Endothelial cell of hepatic sinusoid (primary cell): Measurements from ENCODE around the gene CLDND2.

ENCODE experiments used
- in situ Hi-C: cut with HindIII; loops from 2 replicates; pipeline ENCODE4 v1.10.0; 2017; ENCODE audit warnings: low sequenced_read_pairs

CLDND2 gene

GRCh38 chr19:51386882-51387520, 18.2 kb upstream of the CLDND2 start:
- in situ Hi-C loops = no loop called here

GRCh38 chr19:51382004-51382403, 13.2 kb upstream of the CLDND2 start:
- in situ Hi-C loops = no loop called here

DNA sequence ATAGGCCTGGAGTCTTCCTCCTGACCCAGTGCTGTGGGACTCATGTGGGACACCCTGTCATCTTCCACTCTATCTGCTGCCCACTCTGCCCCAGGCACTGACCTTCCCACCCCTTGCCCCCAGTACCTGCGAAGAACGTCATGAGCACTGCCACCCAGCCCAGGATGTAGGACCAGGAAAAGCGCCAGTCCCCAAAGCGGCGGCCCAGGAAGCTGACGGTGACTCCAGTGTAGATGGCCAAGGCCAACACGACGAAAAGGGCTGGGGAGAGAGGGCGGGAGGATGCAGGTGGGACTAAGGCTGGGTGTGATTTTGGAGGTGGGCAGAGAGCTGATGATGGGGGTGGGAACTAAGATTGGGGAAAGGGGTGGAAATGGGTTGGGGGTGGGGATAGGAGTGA, 11.6 kb upstream of the CLDND2 start:
- in situ Hi-C loops = no loop called here

DNA sequence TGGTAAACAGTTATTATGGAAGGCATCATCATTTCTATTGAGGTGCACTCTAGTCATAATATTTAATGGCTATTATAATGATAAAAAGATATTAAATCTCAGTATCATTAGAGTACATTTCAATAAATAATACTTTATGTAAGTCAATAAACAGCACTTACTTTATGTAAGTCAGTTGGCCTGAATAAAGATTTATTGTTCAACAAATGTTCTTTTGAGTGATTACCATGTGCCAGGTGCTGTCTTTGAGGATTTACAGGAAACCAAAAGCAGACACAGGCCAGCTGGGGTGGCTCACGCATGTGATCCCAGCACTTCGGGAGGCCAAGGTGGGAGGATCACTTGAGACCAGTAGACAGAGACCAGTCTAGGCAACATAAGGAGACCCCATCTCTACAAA, 8.6 kb upstream of the CLDND2 start:
- in situ Hi-C loops = no loop called here

DNA sequence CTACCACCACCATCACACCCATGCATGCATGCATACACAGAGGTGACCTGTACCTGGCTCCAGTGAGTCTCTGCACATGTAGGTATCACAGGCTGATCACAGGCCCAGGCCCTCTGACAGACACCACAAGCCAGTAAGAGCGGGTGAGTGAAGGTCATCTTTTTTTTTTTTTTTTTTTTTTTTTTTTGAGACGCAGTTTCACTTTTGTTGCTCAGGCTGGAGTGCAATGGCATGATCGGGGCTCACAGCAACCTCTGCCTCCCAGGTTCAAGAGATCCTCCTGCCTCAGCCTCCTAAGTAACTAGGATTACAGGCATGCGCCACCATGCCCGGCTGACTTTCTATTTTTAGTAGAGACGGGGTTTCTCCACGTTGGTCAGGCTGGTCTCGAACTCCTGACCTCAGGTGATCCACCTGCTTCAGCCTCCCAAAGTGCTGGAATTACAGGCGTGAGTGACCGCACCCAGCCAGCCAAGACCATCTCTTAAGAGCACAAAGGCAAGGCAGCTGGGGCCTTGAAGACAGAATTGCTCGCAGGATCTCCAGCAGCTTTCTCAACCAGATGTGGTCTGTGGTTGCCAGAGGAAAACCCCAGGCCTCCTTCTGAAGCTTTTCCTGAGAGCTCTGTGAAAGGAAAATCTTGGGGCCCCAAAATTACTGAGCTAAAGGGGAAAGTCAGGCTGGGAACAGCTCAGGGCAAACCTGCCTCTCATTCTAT, 6.9 kb upstream of the CLDND2 start:
- in situ Hi-C loops = no loop called here

- in situ Hi-C loops = no loop called here
Measured at GRCh38 chr19:51372649-51373504, 4.1 kb upstream of the CLDND2 start, which contains the start of gene NKG7. Gene NKG7 (minus strand): TSS chr19:51372654. CDS start chr19:51372535, 119 bp downstream.

GRCh38 chr19:51372021-51372648, 3.3 kb upstream of the CLDND2 start:
- in situ Hi-C loops = no loop called here

GRCh38 chr19:51371186-51371690, 2.4 kb upstream of the CLDND2 start:
- in situ Hi-C loops = no loop called here

GRCh38 chr19:51370230-51370629, 1.4 kb upstream of the CLDND2 start:
- in situ Hi-C loops = no loop called here

GRCh38 chr19:51367565-51368365, 1.0 kb downstream of the CLDND2 start:
- in situ Hi-C loops = no loop called here

GRCh38 chr19:51367255-51367564, 1.6 kb downstream of the CLDND2 start:
- in situ Hi-C loops = no loop called here

GRCh38 chr19:51366389-51367254, 2.2 kb downstream of the CLDND2 start:
- in situ Hi-C loops = no loop called here

GRCh38 chr19:51365965-51366388, 2.8 kb downstream of the CLDND2 start, which contains the start of gene ETFB:
Gene ETFB (minus strand): TSS chr19:51366388. CDS start chr19:51366326, 62 bp downstream.
- in situ Hi-C loops = no loop called here

GRCh38 chr19:51365211-51365964, 3.4 kb downstream of the CLDND2 start:
- in situ Hi-C loops = no loop called here

GRCh38 chr19:51364200-51365106, 4.3 kb downstream of the CLDND2 start:
- in situ Hi-C loops = no loop called here

DNA sequence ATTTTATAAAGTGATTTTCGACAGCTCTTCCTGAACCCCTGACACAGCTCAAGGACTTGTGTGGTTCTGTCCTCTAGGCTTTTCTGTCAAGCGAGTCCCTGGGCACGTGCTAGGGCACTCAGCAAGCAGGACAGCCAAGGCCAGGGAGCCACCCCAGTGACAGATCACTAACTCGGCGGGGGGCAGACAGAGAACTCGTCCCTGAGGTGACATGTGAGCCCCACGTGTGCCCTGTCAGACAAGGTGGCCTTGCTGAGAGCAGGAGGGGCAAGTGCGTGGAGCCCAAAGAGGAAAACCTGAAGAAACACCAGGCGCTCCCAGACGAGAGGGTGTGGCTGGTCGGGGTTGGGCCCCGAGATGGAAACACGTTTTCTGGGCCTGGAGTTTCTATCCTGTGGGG, 7.6 kb downstream of the CLDND2 start:
- in situ Hi-C loops = no loop called here

DNA sequence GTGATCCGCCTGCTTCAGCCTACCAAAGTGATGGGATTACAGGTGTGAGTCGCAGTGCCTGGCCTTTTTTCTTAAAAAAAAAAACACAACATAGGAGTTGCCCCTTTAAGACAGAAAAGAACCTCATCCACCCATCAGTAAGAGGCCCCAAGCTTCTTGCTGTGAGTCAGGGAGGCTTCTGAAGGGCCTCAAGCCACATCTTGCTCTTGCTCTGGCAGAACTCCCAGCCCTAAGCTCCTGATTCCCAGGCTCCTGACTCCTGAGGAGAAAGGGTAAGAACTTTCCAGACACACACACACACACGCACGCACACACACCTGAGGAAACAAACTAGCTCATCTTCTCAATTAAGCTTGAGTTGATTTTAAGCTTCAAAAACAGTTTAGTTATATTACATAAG, 9.5 kb downstream of the CLDND2 start:
- in situ Hi-C loops = loop anchor here (10.0 kb wide), 1 partner anchor 56 kb away; the partner anchor contains the start of gene SIGLEC10
